ENCODE results near the gene TSKU. TPM values are rescaled to one million over a fixed set of nuclear protein-coding genes. Genes with fewer than 3 reads are reported as not detected.
A peak's percentile ranks its signal among the peaks of the same experiment; 100 is the strongest.

The TSKU gene
- total and polyA plus RNA-seq, 9 of the 15 experiments (the other 6 are each of a cell fraction or from before 2014, with no cell fraction given) = 0.60 to 11.9 (median 8.4) TPM

GRCh38 chr11:76824083-76824939 is 41.2 kb downstream of the TSKU start (continued):
- TF ChIP-seq MAFG (tag; conservative IDR thresholded peaks at IDR 0.05) = 0 out of 2 replicates have a peak, but pooled peaks have one; percentile 29
- peak in 1 of 2 experiments; percentile 88; a peak in 2 of 4 replicates for TF ChIP-seq TBL1XR1 (IDR thresholded peaks at IDR 0.05; ENCODE audit: low read length in 2 of 2)
- TF ChIP-seq SP1 (CRISPR knock-in tag; IDR thresholded peaks at IDR 0.05) = peak; percentile 36; the same call in 1 of the 2 replicates
- peak; percentile 83 for TF ChIP-seq ARID1B (IDR thresholded peaks at IDR 0.05)
- TF ChIP-seq FOXP4 (CRISPR knock-in tag; IDR thresholded peaks at IDR 0.05; ENCODE audit: borderline replicate concordance) = no peak
- peak; percentile 76 for TF ChIP-seq MAFK (IDR thresholded peaks at IDR 0.05; ENCODE audit: low read length)
- peak; percentile 68 for TF ChIP-seq TAF9B (IDR thresholded peaks at IDR 0.05; ENCODE audit: partially characterized antibody)
- TF ChIP-seq FOXM1 (IDR thresholded peaks at IDR 0.05; ENCODE audit: low read depth) = 0 out of 2 replicates have a peak, but pooled peaks have one; percentile 24
- TF ChIP-seq FOXM1 (CRISPR knock-in tag; IDR thresholded peaks at IDR 0.05; ENCODE audit: low read depth) = no peak
- peak; percentile 77; the same call in 1 of the 2 replicates for TF ChIP-seq MAFF (IDR thresholded peaks at IDR 0.05; ENCODE audit: low read length)
- TF ChIP-seq CAMTA2 (CRISPR knock-in tag; conservative IDR thresholded peaks at IDR 0.05) = no peak
- TF ChIP-seq ZNF639 (CRISPR knock-in tag; conservative IDR thresholded peaks at IDR 0.05 in 1 of 2, IDR thresholded peaks at IDR 0.05 in 1 of 2) = no peak
- no peak for TF ChIP-seq ZNF507 (tag; conservative IDR thresholded peaks at IDR 0.05)
- 0 out of 2 replicates have a peak, but pooled peaks have one; percentile 20 for TF ChIP-seq SPI1 (IDR thresholded peaks at IDR 0.05; ENCODE audit: borderline replicate concordance, low read depth, low read length)
- TF ChIP-seq PCBP2 (IDR thresholded peaks at IDR 0.05; ENCODE audit: low read depth, low read length, poor library complexity, severe bottlenecking) = no peak
- TF ChIP-seq ATF1 (CRISPR knock-in tag; IDR thresholded peaks at IDR 0.05) = no peak
- TF ChIP-seq ATF1 (tag; IDR thresholded peaks at IDR 0.05) = 0 out of 2 replicates have a peak, but pooled peaks have one; percentile 14
- peak; percentile 92 for TF ChIP-seq C11orf30 (IDR thresholded peaks at IDR 0.05; ENCODE audit: low read depth)
- peak; percentile 48 for TF ChIP-seq TOE1 (IDR thresholded peaks at IDR 0.05; ENCODE audit: borderline replicate concordance)
- TF ChIP-seq TOE1 (CRISPR knock-in tag; IDR thresholded peaks at IDR 0.05; ENCODE audit: borderline replicate concordance, low read depth) = no peak
- TF ChIP-seq DPF2 (IDR thresholded peaks at IDR 0.05) = peak; percentile 81
- TF ChIP-seq RNF2 (IDR thresholded peaks at IDR 0.05) = peak; percentile 52; the same call in 1 of the 2 replicates
- TF ChIP-seq ETS1 (conservative IDR thresholded peaks at IDR 0.05; ENCODE audit: control insufficient read depth, low read depth, low read length) = no peak
- TF ChIP-seq ZNF224 (CRISPR knock-in tag; IDR thresholded peaks at IDR 0.05) = no peak

All from K562 (cell line).